CD4-positive, alpha-beta T cell treated with Interleukin-4 for 4 hours (primary cell): Measurements from ENCODE around the gene ZMIZ1.
"Not testable (repeated sequence)": the region's sequence is repeated elsewhere in the genome, so short reads cannot be mapped to it uniquely, and the experiment has no call there.

Source experiments
- DNase-seq: peaks from one replicate; pipeline ENCODE4 v3.0.0-alpha.2; 2020

The ZMIZ1 gene

DNA sequence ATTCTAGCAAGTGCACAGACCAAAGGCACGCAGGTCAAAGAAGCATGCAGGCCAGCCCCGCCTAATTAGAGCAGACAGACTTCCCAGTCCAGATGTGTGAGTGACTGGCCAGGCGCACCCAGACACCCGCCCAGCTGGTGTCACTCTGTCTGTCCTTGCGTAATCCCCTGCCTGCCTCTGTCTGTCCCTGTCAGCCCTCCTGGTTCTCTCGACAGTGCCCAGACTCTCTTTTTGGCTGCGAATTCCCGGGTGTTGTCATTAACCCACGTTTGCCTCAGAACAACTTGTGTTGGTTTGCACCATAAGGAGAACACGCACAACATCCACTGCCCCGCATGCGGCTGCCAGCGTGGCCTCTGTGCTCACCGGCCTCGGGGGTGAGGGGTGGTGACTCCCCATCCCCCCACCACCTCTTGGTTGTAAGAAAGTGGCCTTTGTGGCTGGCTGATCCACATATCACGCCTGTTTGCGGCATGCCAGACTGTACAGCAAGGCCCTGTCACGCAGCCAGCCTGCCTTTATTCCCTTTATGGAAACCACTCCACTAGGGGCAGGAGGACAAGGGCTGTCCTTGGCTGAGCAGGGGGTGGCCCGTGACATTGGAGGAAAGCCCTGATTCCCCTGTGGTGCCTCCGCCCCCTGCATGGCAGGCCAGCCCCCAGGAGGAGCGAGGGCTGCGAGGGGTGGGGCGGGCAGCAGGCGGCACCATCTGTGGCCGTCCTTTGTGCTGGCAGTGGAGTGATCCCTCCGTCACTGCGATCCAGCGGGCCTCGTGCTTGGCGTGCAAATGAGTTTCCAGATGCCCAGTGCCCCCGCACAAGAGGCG lies 205.7 kb downstream of the ZMIZ1 start:
- DNase-seq, result no peak

DNA sequence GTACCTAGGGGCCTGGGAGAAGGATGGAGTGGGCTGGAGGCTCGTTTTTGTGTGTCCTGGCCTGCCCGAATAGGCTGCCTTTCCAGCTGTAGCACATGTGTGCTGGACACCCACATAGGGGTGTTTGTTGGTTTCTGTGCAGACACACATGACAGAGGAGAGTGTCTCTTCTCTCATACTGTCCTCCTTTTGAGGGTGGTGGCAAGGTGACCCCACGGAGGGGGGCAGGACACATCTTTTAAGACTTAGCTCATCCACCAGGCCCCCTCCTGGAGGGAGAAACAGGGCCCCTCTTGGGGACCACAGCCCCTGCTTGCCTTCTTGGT lies 206.3 kb downstream of the ZMIZ1 start:
- DNase-seq, result no peak

DNA sequence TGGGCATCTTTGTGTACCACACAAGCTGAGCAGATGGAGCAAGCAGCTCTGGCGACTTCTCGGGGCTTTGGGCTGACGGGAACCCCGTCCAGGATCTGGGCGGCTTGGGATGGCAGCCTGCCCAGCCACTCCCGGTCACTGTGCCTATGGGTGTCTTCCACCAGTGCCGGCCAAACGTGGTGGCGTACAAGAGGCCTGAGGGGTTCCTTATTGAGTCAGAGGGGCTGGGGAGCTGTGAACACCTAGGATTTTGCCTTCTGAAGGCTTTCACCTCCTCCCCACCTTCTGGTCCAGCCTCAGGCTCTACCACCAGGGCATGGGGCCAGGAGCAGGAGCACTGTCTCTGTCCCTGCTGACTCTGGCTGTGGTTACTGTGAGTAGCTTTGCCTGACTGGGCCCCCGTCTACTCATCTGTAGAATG lies 206.7 kb downstream of the ZMIZ1 start:
- no peak for DNase-seq

DNA sequence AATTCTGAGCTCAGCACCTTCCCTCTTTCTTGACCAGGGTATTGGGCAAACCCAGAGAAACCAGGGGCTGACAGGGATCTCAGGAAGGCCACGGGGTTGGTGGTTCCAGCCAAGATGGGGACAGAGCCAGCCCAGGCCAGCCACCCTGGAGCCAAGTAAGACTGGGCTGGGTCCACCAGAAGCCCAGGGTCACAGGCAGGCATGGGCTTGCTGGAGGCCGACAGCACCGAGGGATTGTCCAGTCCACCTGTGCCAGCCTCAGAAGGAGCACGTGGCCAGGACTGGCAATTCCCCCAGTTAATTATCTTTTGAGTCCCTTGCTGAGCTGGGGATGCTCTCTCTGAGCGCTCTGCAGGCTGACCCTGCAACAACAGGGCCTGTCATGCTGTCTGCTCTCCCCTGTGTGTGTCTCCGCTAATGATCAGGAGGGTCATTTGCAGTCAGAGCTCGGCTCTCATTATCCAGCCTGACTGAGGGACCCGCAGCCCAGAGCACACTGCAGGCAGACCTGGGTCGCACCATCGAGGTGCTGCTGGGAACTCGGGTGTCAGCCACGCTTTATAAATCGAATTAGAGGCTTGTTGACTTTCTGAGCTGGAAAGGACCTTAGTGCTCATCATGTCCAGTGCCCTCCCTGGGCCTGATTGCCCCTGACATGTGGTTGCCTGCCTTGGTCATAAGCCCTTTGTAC lies 209.0 kb downstream of the ZMIZ1 start:
- DNase-seq, result no peak

DNA sequence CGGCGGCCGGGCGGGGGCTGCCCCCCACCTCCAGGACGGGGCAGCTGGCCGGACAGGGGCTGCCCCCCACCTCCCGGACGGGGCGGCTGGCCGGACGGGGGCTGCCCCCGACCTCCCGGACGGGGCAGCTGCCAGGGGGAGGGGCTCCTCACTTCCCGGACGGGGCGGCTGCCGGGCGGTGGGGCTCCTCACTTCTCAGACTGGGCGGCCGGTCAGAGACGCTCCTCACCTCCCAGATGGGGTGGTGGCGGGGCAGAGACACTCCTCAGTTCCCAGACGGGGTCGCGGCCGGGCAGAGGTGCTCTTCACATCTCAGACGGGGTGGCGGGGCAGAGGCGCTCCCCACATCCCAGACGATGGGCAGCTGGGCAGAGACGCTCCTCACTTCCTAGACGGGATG lies 210.3 kb downstream of the ZMIZ1 start:
- not testable (repeated sequence) for DNase-seq

DNA sequence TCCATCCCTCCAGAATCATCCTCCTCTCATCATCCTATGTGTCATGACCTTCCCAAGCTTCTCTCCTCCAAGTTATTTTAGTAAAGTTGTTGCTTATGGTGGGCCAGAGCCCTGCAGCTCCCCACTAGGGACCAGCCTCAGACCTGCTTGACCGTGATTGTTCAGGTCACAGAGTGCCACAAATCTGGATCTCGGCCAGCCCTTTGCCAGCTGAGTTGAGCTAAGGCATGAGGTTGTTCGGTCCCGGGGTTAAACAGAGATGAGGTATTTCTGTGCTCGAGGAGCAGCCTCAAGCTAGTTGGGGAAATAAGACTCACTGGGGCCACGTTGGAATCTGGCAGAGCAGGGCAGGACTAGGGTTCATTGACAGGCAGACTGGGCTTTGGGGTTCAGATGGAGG lies 212.2 kb downstream of the ZMIZ1 start:
- DNase-seq, result no peak

DNA sequence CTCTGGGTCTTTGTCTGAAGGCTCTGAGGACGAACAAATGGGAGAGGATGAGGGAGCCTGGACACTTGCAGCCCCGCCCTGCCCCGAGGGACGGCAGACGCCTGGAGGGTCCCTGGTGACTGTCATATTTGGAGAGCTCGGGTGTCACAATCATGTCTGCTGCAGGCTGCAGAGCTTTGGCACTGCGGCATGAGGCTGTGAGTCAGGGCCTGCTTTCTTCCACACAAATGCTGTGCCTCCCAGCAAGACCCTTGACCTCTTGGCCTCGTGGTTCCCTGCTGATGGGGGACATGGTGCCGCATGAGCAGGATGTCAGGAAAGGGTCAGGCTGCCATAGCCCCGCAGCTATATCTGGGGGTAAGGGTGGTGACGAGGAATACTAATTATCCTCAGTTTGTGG lies 213.6 kb downstream of the ZMIZ1 start:
- DNase-seq, result no peak

DNA sequence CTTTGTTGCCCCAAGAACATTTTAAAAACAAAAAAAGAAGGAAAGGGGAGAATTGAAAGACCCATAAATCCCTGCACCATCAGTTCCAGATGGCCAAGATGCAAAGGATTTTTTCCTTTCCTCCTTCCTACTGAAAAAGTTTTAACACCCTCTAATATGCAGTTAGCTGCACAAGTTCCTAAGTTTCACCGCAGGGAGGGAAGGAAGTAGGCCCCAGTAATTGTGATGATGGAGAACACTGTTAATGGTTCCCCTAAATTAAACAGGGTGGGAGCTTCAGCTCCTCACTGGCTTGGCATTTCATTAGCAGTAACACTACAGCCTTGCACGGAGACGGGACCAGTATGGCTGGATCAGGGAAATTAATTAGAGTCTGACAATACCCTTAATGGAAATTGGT lies 214.8 kb downstream of the ZMIZ1 start:
- DNase-seq, result no peak

DNA sequence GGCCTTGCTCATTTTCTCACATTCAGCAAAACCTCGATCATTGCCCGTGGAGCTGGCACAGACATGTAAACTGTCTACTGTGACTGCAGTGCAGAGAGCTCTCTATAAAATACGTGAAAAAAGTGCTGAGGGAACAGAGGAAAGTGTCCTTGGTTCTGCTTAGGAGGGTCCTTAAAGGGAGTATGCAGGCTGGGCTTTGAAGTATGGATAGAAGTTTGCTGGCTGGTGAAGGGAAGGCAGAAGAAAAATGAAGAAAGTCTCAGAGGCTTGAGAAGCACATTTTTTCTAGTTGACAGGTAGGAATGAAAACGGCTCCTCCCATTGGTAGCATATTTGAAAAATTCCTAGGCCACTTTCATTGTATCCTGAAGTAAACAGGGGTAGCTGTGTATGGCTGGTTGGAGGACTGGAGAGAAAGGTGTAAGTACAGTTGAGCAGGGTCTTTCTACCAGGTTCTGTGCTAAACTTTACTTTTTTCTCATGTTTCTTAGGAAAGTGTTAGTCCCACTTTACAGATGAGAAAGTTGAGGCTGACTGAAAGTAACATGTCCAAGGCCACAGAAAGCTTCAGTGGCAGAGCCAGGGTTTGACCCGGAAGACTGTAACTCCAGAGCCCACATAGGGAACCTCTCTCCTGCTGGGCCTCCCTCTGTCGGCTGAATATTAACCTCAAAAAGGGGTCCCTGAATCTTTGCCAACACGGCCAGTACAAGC lies 215.5 kb downstream of the ZMIZ1 start:
- no peak for DNase-seq

DNA sequence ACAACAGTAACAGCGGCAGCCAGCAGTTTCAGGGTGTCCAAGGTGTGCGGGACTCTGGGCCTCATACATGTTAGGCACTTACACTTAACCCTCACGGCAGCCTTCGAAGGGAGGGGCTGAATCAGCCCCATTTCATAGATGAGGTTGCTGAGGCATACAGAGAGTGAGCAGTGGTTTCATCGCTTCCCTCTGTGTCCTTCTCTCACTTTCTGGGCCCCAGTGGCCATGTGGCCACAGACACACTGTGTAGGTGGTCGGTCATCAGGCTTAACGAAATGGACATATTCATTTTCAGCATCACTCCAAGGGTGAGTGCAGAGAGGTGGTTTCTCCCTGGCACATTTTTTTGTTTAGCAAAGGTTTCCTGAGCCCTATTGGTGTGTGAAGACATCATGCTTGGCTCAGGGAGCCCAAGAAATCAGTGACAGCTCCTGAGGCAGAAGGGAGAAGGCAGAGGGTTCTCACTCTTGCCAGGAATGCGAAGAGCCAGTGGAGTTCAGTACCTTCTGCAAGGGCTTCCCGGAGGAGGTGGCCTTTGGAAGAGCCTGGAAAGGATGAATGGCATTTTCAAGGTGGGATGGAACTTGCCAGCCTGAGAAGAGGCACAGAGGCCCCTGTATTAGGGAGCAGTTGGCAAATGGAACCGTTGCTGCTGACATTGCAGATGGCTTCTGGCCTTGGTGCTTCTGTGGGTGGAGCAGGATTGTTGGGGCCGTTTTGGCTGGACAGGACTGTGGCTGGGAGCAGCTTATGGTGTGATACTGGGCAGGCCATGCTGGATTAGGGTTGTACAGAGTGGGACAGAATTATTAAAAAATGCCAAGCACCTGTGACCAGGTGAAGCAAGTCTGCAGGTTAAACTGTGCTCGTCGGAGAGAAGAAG lies 216.8 kb downstream of the ZMIZ1 start:
- DNase-seq, result peak; percentile 42

DNA sequence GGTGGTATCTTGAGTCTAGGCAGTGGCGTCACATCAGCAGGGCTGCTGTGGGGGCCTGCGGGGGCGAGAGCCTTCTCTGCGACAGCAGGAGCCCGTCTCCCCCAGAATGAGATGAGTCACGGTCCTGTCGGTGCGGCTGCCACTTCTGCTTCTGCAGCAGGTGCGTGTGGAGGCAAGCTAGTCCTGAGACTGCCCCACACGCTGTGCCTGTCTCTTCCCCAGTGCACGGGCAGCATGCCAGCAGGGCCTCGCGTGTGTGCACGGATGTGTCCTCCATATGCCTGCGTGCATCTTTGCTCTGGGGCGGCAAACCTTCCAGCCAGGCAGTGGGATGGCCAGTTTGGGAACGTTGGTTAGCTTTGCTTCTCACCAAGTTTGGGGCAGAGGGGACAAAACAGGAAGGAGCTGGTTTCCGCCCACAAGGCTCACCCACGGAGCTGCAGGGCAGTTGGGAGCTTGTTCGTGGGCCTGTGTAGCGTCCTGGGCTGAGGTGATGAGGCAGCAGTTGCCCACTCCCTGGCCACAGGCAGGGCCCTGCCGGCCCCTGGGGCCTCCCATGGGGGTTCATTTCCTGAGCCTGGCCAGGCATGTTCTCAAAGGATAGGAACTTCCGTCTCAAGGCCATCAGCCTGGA lies 217.7 kb downstream of the ZMIZ1 start:
- DNase-seq, result peak; percentile 90

DNA sequence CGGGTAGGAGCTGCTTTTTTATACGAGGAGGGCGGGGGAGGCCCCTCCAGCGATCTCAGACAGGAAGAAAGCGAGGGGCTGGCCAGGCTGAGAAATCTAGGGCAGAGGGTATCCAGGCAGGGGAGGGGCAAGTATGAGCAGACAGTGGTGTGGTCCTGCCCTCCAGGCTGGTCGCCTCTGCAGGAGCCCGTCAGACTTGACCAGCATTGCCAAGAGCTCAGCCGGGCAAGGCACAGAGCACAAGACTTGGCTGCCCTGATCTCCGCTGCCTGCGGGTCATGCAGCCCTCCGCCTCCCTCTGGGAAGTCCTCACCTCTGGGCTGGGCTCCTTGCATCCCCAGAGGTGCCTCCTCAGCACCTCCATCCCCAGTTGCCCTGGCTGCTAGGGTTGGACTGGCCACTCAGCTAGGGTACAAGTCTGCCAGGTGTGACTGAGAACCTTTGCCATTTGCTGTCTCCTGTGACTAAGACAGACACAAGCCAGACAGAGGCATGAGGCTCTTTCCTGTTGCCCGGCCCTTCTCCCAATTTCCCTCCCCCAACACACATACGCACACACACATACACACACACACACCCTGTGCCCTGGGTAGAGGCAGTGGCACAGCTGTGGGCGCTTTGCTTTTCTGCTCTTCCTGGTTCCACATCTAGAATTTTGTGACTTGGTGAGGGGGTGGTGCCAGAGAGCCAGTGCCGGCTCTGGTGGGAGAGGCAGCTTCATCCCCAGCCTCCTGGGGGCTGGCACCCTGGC lies 219.4 kb downstream of the ZMIZ1 start:
- no peak for DNase-seq

DNA sequence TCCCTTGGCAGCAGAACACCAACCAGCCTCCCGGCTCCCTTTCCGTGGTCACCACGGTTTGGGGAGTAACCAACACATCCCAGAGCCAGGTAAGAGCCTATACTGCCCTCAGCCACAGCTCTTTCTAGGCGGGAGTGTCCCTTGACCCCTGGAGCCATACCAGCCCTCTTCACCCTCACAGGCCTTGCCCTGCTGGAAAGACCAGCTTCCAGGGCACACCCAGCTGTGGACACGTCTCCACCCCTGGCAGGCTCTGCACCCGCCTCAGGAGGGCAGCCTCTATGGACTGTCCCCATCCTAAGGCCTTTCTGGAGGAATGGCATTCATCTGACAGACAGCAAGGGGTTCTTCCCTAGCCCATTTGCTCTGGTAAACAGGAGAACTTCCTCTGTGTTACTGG lies 221.0 kb downstream of the ZMIZ1 start:
- DNase-seq, result no peak

DNA sequence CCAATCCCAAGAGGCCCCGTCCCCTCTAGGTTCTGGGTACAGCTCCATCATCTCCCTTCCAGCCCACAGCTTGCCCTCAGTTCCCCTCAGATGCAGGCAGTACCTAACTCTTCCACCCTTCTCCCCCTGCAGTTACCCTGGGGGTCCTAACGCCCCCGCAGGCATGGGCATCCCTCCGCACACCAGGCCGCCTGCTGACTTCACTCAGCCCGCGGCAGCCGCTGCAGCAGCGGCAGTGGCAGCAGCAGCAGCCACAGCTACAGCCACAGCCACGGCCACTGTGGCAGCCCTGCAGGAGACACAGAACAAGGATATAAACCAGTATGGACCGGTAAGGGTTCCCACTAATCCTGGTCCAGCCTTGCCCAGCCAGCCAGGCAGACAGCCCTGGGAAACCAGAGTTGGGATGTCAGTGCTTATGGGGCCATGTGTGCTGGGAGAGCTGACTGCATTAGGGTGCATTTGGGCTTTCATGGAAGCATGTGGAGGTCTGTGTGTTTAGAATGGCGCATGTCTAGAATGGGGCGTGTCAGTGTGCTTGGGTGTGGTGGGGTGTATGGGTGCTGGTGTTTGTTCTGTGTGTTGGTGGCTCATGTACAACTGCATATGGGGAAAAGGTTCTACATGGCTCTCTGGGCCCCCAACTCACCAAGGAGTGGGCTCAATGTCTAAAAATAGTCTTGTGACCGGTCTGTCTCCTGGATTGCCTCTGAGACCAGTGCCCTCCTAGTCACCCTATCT lies 223.4 kb downstream of the ZMIZ1 start:
- no peak for DNase-seq

DNA sequence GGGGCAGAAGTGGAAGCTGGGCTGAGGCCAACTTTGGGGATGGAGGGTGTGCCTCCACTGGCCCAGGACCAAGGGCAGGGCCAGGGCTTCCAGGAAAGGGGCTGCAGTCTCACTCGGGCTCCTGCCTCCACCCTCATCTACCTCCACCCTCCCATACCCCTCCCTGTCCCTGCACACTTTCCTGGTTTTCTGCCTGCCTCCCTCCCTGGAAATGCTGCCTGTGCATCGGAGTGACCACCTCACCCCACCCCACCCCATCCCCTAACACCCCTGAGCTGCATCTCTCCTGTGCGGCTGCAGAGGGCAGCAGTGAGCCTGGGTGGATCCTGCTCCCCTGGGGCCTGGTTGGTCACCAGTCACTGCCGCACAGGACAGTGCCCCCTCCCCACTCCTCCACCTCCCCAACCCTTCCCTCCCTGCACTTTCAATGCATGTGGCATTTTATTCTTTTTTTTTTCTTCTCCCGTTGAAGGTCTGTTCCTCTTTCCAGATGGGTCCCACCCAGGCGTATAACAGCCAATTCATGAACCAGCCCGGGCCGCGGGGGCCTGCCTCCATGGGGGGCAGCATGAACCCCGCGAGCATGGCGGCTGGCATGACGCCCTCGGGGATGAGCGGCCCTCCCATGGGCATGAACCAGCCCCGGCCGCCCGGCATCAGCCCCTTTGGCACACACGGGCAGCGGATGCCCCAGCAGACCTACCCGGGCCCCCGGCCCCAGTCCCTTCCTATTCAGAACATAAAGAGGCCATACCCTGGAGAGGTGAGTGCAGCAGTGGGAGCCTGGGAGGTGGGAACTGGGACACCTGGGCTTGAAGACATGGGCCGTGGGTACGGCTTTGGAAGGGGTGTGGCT lies 224.4 kb downstream of the ZMIZ1 start:
- DNase-seq, result peak; percentile 14

DNA sequence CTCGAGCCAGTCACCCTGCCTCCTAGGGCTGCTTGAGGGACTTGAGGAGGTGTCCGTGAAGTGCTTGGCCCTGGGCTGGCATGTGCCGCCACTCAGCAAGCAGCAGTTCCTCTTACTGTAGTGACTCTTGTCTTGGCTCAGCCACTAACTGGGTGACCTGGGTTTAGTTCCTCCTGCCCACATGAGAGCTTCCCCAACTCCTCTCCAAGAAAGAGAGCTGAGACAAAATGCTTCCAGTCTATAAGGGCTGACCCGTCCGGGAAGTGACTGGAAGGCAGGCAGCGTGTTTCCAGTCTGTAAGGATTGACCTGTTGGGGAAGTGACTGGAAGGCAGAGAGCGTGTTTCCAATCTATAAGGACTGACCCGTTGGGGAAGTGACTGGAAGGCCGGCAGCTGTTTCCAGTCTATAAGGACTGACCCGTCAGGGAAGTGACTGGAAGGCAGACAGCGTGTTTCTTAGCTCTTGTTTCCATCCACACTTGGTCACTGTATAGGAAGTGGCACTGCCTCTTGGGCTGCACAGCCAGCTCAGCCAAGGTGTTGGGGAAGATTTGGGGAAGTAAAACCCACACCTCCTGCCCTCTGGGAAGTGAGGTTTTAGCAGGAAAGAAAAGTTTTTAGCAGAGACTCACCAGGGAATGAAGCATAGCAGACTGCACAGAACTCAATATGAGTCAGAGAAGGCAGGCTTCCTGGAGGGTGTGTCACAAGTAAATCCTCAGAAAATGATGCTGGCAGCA lies 225.2 kb downstream of the ZMIZ1 start:
- peak; percentile 19 for DNase-seq

DNA sequence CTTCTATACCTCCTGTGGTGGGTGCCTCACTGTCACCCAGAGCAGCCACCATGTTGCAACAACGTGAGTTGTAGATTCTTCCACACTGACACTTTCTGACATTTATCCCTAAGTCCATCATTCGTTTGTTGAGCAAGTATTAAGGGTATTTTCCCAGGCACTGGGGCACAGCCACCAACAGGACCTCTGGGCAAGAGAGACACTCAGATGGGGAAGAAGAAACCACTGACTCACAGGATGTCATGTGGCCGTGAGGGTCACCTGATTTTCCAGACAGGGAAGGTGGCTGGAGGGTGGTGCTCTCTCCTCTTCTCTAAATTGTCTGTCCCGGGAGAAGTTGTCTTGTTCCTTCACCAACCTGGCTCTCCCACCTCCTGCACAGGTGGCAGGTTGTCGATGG lies 226.8 kb downstream of the ZMIZ1 start:
- no peak for DNase-seq

DNA sequence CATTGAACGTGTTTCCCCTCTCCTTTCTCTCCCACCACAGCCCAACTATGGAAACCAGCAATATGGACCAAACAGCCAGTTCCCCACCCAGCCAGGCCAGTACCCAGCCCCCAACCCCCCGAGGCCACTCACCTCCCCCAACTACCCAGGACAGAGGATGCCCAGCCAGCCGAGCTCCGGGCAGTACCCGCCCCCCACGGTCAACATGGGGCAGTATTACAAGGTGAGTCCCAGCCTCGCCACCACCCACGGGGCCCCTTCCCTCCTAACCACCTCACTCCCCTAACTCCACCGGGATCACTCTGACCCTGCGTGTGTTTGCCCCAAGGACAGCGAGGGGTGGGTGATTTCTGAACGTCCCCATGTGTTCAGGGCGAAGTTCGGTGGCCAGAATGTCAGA lies 227.7 kb downstream of the ZMIZ1 start:
- DNase-seq, result no peak
